A673 (cell line): ENCODE data around the gene ABCA10. TPM values are rescaled to one million over a fixed set of nuclear protein-coding genes. Genes with fewer than 3 reads are reported as not detected.

ENCODE experiments used
- BruUV-seq: library from RNA; stranded (reverse); fragments of 400-500 nt; replicated peaks from 2 replicates; lab custom pipeline; 2021; lab: Mats Ljungman, UMichigan
- CTCF ChIA-PET: fragments of 300-600 bp; sonication (Branson Sonifier 250); formaldehyde crosslinking; loops from one replicate; lab custom pipeline; 2022; ENCODE audit warnings: antibody characterized with exemption; lab: Charles Lee
- POLR2A ChIA-PET: fragments of 300-600 bp; sonication (Branson Sonifier 250); formaldehyde crosslinking; loops from one replicate; lab custom pipeline; 2022; ENCODE audit warnings: antibody characterized with exemption; ENCODE audit not compliant: low non-redundant PET; lab: Charles Lee
- DNase-seq: peaks from one replicate; pipeline ENCODE4 v3.0.0-alpha.2; 2015; ENCODE audit warnings: low spot score
- H3K27ac ChIP-seq: fragments of 200-600 bp; sonication (generic); 2 replicates; pipeline ENCODE4 v1.5.1; 2016; ENCODE audit warnings: mixed run types, low read depth, mild to moderate bottlenecking, mixed read lengths, antibody characterized with exemption, low read length; ENCODE audit not compliant: poor library complexity, severe bottlenecking
- H3K27me3 ChIP-seq: fragments of 200-600 bp; sonication (generic); replicated peaks from 2 replicates; pipeline ENCODE4 v1.6.1; 2017; ENCODE audit warnings: mixed run types, low read depth, mild to moderate bottlenecking, mixed read lengths, antibody characterized with exemption, low read length; ENCODE audit not compliant: insufficient read depth, poor library complexity
- H3K36me3 ChIP-seq: fragments of 200-600 bp; sonication (generic); 2 replicates; pipeline ENCODE4 v1.6.1; 2016; ENCODE audit warnings: mixed run types, mild to moderate bottlenecking, mixed read lengths, antibody characterized with exemption, low read length; ENCODE audit not compliant: insufficient read depth, poor library complexity, severe bottlenecking
- H3K4me1 ChIP-seq: fragments of 200-600 bp; sonication (generic); 2 replicates; pipeline ENCODE4 v1.6.1; 2017; ENCODE audit warnings: mixed run types, mild to moderate bottlenecking, mixed read lengths, antibody characterized with exemption, low read length; ENCODE audit not compliant: insufficient read depth, poor library complexity, severe bottlenecking
- H3K4me3 ChIP-seq: fragments of 200-600 bp; sonication (generic); 2 replicates; pipeline ENCODE4 v1.5.1; 2016; ENCODE audit warnings: low read depth, mixed run types, mild to moderate bottlenecking, mixed read lengths, low read length; ENCODE audit not compliant: poor library complexity, severe bottlenecking
- H3K9me3 ChIP-seq: fragments of 200-600 bp; sonication (generic); 2 replicates; pipeline ENCODE4 v1.6.1; 2016; ENCODE audit warnings: mixed run types, low read depth, mild to moderate bottlenecking, mixed read lengths, antibody characterized with exemption, low read length; ENCODE audit not compliant: poor library complexity, severe bottlenecking
- CTCF ChIP-seq: fragments of 300-800, 200-600 bp; sonication (generic); conservative IDR thresholded peaks from 2 replicates; pipeline ENCODE4 v1.5.1; 2017; ENCODE audit warnings: low read depth, mild to moderate bottlenecking, antibody characterized with exemption, low read length, moderate library complexity, mixed read lengths
- EZH2 ChIP-seq: fragments of 200-600 bp; sonication (generic); IDR thresholded peaks from 2 replicates; pipeline ENCODE4 v1.6.1; 2017; ENCODE audit warnings: borderline replicate concordance, low read depth, mild to moderate bottlenecking, mixed read lengths, antibody characterized with exemption, low read length; ENCODE audit not compliant: poor library complexity, severe bottlenecking
- intact Hi-C: fragments of 100-400 bp; cut with micrococcal nuclease; formaldehyde crosslinking; loops from one replicate; pipeline ENCODE4 v1.10.0; 2022; ENCODE audit not compliant: unreplicated experiment
- total RNA-seq: library from RNA; stranded (reverse); gene quantifications from 2 replicates; pipeline ENCODE4 v1.2.3, GENCODE V29; 2021

Gene ABCA10
- total RNA-seq, 1 experiment from 2014 or later, result 0.47 TPM

GRCh38 chr17:69265873-69266272, 37.2 kb upstream of the ABCA10 start:
- H3K36me3 ChIP-seq, result no peaks in the 10 kb centered on the region
- intact Hi-C loops, result no loop called here
- ChIA-PET CTCF (no interaction called here), POLR2A (no interaction called here)
- no TSS peak for BruUV-seq
- DNase-seq, result no peak
- H3K27me3 ChIP-seq, result no peaks in the 10 kb centered on the region
- no peak overlapping the region for H3K27ac ChIP-seq
- H3K4me1 ChIP-seq, result peaks cover 19% of the 10 kb centered on the region
- no peaks in the 10 kb centered on the region for H3K9me3 ChIP-seq
- H3K4me3 ChIP-seq, result no peak overlapping the region
- TF ChIP-seq EZH2, result no peak
- TF ChIP-seq CTCF, result no peak

- Histone ChIP-seq H3K27me3 (no peaks in the 10 kb centered on the region), H3K36me3 (no peaks in the 10 kb centered on the region), H3K27ac (no peak overlapping the region), H3K9me3 (no peaks in the 10 kb centered on the region), H3K4me1 (no peaks in the 10 kb centered on the region), H3K4me3 (no peak overlapping the region)
- ChIA-PET CTCF (no interaction called here), POLR2A (no interaction called here)
- intact Hi-C loops, result no loop called here
- TF ChIP-seq EZH2, result no peak
- no peak for TF ChIP-seq CTCF
- no TSS peak for BruUV-seq
- no peak for DNase-seq
Measured at GRCh38 chr17:69254187-69254586, 25.6 kb upstream of the ABCA10 start.

DNA sequence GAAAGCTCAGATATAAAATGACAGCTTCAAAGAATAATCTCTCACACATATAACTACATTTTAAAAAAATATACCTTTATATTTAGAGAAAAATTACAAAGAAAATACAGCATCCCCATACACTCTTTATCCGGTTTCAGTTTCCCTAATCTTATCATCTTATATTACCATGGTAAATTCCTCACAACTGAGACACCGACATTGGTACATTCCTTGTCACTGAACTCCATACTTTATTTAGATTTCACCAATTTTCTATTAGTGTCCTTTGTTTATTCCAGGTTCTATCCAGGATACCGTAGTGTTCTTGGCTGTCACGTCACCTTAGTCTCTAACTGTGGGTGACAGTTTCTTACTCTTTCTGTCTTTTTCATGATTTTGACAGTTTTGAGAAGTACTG, 22.0 kb upstream of the ABCA10 start:
- intact Hi-C loops, result no loop called here
- Histone ChIP-seq H3K4me1 (peaks cover 10% of the 10 kb centered on the region), H3K36me3 (no peaks in the 10 kb centered on the region), H3K27ac (no peak overlapping the region), H3K4me3 (no peak overlapping the region), H3K9me3 (no peaks in the 10 kb centered on the region), H3K27me3 (no peaks in the 10 kb centered on the region)
- no TSS peak for BruUV-seq
- no peak for DNase-seq
- TF ChIP-seq EZH2 (no peak), CTCF (no peak)
- ChIA-PET POLR2A (no interaction called here), CTCF (no interaction called here)
